ENCODE measurements around the gene POU2F2.
"Not testable (repeated sequence)": the region's sequence is repeated elsewhere in the genome, so short reads cannot be mapped to it uniquely, and the experiment has no call there.

POU2F2 gene

DNA sequence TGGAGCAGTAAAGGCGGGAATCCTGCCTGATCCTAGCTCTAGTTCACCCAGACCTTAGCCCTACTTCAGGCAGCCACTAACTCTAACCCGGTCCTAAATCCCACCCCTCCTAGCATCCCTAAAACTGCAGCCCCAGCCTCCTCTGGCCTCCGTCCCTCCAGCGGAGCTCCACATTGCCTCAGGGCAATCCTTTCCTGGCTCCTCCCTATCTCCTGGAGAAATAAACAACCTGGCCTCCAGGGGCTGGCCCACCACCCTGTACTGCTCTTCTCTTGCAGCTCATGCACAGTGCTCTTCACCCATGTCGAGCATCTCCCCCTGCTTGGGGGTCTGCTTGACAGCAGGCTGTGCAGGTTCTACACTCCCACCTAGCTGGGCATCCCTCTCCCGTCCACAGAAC lies 6.7 kb downstream of the POU2F2 start:
- no peak for DNase-seq (ENCODE audit: low read depth)

DNA sequence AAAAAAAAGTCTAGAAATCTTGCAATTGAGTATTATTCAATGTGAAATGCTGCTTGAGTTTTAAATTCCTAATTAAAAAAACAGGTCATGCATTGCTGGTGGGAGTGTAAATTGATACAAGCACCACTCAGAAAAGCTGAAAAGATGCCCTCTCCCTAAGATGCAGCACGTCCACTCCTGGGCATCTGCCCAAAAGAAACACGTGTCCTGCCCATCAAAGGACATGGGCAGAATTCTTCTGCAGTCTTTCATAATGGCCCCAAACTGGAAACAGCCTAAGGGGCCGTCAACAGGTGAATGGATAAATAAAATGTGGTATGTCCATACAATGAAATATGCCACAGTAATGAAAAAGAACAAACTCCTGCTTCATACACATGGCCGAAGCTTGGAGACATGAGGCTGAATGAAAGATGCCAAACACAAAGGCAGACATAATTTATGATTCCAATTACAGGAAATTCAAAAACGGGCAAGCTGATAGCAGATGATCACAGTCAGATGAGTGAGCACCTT lies 7.8 kb downstream of the POU2F2 start:
- DNase-seq (ENCODE audit: low read depth): no peak

DNA sequence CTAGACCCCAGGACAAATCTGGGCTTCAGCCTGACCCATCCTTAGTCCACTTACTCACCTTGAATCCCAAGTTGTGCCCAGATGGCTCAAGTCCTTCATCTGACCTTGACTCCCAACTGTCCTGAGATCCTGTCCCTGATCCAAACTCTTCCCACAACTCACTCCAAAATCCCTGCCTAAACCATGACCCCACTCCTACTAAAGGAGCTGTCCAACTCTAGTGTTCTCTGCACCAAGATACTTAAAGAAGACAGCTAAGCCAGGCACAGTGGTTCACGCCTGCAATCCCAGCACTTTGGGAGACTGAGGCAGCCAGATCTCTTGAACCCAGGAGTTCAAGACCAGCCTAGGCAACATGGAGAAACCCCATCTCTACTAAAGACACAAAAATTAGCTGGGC lies 8.5 kb downstream of the POU2F2 start:
- no peak for DNase-seq (ENCODE audit: low read depth)

DNA sequence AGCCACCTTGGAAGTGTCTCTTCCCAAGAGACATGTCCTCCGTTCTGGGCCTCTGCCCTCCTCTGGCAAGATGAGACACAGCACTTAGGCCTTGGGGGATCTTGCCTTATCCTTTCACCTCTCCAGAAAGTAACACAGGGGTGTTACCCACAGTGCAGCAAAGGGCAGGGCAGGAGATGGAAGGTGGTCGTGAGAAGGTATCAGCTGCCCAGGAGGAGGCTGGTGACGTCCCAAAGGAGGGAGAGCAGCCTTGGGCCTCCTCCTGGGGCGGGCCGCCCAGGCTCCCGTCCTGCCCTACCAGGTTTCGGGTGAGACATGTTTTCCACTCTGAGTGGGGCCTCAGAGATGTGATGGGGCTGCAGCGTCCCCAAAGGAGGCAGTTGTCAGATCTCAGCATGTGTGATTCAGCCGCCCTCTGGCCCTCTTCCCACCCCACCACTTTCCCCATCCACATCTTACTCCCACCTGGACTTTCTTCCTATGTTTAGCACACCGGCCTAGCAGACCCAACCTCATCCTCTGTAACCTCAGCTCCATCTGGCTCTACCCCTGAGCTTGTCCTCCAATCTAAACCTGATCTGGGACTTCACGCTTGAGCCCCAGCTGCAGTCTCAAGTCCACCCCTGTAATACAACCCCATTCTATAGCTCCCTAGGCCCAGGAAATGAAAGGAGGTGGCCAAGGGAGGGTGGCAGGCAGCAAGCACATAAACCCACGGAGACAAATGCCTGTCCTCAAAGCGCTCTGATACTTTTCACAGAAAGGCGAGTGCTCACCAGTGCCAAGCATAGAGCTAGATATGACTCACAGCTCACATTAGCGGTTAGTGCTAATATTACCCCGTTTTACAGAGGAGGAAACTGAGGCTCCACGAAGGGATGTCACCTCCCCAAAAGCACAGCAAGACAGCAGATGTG lies 9.3 kb downstream of the POU2F2 start:
- peak; percentile 79 for DNase-seq (ENCODE audit: low read depth)

DNA sequence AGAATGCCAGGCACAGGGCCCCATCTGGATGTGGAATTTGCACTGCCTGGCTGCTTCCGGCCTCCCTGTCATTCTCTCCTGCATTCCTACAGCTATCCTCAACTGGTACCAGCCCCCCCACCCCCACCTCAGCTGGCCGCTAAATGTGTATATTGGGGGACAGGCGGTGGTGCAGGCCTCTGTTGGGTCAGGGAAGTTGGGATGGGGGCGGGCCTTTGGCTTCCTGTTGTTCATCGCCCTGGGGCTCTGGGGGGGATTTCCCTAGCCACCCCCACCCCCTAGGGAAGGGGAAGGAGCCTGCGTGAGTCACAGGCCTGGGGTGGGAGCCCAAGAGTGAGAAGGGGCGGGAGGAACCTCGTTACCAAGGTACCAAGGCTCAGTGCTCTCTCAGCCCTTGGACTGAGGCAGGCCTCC lies 10.6 kb downstream of the POU2F2 start:
- DNase-seq (ENCODE audit: low read depth): peak; percentile 82

DNA sequence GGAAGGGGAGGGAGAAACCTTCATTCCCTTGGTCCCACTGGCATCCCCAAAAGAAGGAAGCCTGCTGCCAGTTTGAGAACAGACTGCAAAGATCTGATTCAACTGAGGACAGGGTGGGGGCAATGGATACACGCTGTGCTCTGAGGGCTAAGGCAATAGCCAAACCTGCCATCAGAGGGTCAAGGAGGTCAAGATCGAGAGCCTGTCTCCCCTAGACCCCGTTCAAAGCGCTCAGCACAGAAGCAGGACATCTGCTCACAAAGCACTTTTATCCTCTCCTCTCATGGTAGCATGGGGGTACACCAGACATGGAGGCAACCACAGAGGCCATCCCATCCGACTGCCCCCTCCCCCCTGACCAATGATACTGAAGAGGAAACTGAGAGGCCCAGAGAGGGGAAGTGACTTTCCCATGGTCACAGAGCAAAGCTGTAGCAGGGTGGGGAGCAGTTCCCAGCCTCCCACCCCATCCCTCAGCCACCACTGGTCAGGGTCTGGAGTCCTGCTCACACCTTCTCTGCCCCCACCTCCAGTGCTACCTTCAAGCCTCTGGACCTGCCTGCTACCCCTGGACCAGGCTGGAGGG lies 11.1 kb downstream of the POU2F2 start:
- no peak for DNase-seq (ENCODE audit: low read depth)

DNA sequence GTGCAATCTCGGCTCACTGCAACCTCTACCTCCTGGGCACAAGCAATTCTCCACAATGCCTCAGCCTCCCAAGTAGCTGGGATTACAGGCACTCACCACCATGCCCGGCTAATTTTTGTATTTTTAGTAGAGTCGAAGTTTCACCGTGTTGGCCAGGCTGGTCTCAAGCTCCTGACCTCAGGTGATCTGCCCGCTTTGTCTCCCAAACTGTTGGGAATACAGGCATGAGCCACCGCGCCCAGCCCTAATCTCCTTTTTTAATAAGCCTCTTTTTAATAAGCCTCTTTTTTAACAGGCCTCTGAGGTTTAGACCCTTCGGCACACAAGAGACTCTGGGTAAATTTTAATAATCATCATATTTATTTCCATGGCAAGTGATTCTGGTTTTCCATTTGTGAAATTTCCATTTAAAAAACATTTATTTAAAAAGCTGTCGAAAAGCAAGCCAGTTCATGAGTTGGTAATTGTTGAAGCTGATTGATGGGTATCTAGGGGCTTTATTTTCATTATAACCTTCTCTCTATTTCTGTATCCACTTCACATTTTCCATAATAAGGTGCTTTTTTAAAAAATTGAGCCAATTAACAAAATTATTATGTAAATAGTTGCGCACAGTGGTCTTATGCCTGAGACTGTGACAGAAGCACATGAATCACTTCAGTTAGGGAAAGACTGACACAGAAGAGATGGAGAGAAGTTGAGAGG lies 11.8 kb downstream of the POU2F2 start:
- no peak for DNase-seq (ENCODE audit: low read depth)

DNA sequence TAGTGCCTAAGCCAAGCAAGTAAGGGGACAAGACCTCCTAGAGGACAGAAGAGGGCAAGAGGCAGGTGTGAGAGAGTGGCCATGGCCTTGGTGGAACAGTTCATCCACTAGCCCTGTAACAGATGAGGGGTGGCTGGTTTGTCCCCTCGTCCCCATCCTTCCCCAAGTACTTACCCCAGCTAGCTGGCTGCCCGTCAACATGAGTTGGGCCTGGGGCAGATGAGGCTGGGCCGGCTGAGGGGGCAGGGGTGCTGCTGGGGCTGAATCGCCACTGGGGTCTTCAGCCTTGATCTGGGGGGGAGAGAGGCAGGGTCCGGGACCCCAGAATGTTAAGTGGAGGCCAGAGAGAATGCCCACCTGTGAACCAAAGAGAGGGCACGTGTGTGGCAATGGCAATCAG lies 15.2 kb downstream of the POU2F2 start:
- DNase-seq (ENCODE audit: low read depth): no peak

DNA sequence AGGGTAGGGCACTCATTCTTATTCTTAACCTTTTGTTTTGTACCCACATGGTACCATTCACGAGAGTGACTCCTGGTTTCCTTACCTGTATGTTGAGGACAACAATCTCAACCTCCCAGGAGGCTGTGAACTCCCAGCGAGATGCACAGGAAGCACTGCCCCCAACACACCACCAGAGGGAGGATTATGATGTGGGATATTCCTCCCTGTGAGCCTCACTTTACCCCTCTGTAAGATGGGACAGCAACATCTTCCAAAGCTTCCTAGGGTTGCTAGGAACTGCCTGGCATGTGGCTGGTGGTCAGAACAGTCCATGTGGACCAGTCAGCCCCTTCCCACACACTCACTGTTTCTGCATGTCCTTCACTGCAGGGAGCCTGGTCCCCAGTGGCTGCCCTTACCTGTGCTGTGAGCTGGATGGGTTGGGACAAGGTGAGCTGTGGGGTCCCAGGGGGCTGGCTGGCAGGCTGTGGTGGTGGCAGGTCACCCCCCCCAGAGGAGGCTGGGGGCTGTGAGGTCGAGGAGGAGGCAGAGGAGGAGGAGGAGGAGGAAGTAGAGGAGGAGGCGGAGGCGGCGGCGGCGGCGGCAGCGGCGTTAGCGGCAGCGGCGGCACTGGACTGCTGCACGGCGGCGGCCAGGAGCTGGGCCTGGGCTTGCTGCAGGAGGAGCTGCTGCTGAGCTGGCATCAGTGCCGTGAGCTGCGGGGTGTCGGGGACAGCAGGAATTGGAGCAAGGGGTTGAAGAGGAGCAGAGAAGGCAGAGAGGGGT lies 15.8 kb downstream of the POU2F2 start:
- no peak for DNase-seq (ENCODE audit: low read depth)

DNA sequence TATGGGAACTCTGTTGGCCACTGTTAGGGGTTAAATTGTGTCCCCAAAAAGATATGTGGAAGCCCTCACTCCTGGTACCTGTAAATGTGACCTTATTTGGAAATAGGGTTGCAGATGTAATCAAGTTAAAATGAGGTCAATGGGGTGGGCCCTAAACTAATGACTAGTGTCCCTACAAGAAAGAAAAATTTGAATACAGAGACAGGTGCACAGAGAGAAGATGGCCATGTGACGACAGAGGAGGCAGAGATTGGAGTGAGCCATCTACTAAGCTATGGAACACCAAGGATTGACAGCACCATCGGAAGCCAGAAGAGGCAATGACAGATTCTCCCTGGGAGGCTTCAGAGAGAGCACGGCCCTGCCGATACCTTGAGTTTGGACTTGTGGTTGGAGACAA lies 16.5 kb downstream of the POU2F2 start:
- DNase-seq (ENCODE audit: low read depth): no peak

DNA sequence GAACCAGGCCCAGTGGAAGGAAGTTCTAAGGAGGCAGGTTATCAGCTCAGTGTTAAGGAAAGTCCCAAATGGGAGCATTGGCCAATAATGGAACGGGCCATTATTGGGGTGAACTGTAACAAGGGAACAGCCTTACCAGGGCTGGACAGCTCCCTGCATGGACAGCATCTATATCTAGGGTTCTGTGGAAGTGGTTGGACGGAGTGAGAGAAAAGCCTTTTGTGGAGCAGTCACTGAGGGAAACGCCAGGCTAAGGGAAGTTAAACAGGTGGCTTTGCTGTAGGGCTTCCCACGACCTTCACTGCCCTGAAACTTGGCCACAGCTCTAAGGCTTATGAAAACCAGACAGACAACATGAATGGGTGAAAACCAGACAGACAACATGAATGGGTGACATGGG lies 17.0 kb downstream of the POU2F2 start:
- DNase-seq (ENCODE audit: low read depth): no peak

DNA sequence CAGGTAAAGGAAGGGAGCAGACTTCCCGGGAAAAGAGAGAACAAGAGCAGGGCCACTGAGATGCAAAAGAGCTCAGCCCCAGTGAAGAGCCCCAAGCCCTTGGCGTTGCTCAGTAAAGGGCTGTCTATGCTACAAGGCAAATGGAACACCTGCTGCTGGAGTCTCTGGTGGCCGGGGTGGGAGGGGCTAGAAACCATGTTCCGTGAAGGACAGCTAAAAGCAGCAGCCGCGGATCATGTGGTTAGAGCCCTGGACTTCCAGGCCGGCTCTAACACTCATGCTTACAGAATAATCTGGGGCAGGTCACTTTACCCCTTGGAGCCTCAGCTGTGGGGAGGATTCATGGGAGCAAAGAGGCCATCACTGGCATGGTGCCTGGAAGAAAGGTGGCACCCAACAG lies 17.8 kb downstream of the POU2F2 start:
- no peak for DNase-seq (ENCODE audit: low read depth)

DNA sequence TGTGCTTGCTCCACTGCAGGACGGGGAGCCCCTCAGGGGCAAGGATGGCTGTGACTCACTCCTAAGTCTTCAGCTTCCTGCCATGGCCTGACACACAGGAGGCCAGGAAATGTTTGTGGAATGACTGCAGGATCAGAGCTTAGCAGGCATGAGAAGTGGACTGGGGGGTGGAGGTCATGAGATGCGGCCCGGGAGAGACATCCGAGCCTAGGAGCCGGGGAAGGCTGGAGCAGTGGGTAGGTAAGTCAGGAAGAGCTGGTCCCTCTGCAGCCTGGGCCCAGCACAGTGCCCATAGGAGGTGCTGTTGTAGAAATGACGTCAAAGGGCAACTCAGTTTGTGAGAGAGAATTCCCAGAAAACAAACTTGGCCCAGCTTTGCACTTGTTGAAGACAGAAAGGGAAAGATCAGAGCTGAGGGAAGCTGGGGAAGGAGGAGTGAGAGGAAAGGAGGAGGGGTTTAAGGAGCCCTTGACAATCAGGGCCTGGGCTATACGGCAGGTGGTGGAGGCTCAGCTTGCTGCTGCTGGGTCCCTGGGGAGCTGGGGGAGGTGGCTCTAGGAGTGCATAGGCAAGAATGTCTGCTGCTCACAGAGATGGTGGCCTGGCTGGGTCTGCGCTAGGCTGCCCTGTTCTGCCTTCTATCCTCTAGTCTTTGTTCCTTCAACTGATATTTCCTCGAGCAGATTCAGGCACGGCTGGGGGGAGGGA lies 18.5 kb downstream of the POU2F2 start:
- DNase-seq (ENCODE audit: low read depth): no peak

DNA sequence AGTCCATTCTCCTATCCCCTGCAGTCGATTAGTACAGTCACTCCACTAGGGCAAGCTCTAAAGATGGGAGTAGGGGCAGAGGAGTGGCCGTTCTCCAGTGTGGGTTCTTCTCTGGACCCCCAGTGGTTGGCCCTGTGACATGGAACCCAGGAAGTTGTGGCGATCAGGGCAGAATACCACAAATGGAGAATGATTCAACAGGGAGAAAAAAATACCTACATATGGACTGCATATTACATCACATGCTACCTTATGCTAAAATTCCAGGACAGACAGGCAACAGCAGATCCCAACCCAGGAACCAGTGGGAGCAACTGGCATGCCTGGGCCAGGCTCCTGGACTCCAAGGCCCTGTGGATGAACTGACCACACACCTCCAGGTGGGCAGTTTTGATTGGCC lies 20.4 kb downstream of the POU2F2 start:
- DNase-seq (ENCODE audit: low read depth): no peak

DNA sequence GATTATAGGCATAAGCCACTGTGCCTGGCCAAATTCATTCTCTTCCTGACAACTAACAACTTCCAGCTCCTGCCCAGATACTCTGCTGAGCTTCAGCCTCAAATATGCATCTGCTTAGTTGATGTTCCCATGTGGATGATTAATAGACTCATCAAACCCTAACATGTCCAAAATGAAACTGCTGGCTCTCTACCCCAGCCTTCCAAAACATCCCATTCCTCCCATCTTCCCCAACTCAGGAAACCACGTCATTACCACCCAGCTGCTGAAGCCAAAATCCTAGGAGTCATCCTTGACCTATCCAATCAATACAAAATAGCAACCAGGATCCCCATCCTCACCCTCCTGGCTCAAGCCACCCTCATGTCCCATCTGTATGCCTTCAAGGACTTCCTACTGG lies 20.9 kb downstream of the POU2F2 start:
- DNase-seq (ENCODE audit: low read depth): no peak

DNA sequence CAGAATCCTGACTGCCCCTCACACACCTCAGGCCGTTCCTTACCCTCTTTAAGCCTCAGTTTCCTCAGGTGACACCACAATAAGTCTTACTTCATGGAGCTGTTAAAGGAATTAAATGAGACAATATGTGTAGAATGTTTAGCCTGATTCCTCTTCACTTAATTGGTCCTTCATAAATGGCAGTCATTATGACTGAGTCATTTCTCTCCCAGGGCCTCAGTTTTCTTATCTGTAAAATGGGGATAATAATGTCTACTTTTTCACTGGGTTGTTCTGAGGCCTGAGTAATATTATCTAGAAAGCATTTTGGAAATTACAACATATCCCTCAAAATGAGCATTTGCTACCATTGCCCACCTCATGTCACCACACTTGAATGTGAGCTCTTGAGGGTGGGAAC lies 21.6 kb downstream of the POU2F2 start:
- DNase-seq (ENCODE audit: low read depth): no peak

DNA sequence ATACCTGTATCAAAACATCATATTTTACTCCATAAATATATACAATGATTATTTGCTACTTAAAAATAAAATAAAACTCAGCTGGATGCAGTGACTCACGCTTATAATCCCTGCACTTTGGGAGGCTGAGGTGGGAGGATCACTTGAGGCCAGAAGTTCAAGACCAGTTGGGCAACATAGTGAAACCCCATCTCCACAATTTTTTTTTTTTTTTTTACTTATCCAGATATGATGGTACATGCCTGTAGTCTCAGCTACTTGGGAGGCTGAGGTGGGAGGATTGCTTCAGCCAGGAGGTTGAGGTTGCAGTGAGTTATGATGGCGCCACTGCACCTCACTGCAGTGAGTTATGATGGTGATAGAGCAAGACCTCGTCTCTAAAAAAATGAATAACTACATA lies 22.4 kb downstream of the POU2F2 start:
- no peak for DNase-seq (ENCODE audit: low read depth)

DNA sequence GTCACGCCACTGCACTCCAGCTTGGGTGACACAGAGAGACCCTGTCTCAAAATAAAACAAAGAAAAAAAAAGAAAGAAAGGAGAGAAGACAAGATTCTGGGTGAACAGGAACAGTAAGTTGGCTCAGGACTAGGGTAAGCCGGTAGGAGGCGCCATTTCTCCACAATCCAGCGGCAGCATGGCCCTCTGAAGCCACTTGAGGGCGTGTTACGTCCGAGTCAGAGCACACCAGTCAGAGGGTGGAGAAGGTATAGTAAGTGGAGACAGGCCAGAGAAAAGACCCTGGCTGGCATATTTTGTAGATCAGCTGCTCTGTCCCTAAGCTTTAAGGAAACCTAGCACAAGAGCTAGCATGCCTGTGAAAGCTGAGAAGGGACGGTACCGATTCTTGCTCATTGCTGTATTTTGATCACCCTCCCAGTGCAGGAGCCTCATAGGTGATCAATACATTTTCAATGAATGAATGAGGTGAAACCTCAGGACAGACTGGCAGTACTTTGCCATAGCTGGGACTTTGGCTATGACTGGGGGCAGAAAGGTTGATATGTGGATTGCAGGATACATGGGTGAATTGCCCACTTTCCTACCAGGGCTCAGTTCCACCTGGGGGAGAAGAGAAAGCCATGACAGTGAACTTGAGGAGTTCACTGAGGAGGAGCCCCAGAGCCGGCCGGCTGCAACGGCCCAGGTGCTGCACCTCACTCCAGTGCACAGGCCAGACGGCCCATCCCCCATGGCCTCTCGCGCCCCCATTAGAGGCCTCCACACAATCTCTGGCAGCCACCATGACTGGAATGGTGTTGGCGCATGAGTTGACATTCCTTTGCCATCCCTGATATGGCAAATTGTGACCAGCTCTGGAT lies 23.5 kb downstream of the POU2F2 start:
- DNase-seq (ENCODE audit: low read depth): peak; percentile 81

DNA sequence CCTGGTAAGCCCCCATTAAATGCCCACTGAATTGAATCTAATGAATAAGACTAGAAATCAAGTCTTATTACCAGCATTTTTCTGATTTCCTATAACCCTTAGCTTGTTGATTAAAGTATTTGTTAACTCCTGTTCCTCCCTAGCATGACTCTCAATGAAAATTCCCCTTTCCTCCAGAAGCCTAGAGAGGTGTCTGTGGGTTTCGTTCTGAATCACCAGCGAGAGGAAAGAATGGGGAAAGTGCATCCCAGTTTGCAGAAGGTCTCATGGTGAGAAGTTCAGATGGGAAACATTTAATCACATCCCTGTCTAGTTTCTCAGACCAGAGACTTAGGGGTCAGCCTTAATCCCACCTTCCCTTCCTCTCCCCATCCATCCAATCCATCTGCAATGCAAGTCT lies 26.9 kb downstream of the POU2F2 start:
- no peak for DNase-seq (ENCODE audit: low read depth)

DNA sequence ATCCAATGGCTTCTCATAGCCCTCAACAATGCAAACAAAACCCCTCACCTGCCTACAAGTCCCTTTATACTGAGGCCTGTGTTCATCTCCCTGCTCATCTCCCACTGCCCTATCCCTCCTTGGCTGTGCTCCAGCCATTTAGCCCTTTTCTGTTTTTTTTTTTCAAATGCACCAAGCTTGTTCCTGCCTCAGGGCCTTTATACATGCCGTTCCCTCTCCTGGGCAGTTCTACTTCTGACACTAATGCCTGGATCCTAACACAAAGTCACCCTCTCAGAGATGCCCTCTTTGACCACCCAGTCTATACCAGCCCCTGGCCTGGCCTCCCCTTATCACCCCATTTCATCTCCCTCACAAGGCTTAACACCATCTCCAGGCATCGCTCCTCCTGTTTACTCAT lies 29.4 kb downstream of the POU2F2 start:
- DNase-seq (ENCODE audit: low read depth): no peak

DNA sequence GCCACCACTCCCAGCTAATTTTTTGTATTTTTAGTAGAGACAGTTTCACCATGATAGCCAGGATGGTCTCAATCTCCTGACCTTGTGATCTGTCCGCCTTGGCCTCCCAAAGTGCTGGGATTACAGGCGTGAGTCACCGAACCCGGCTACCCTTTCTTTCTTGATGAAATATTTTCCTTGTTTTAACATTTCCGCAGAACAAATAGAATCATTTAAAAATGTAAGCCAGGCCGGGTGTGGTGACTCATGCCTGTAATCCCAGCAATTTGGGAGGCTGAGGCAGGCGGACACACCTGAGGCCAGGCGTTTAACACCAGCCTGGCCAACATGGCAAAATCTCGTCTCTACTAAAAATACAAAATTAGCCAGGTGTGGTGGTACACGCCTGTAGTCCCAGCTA lies 32.0 kb downstream of the POU2F2 start:
- DNase-seq (ENCODE audit: low read depth): not testable (repeated sequence)

Data from activated T-cell treated with anti-CD3 and anti-CD28 coated beads for 24 hours (primary cell).